GM12891 (cell line): Measurements from ENCODE around the gene TRIM27.

Source experiments
- PAX5 ChIP-seq: IDR thresholded peaks from 2 replicates; pipeline ENCODE4 v1.6.1; 2011; ENCODE audit warnings: low read length, moderate library complexity, mild to moderate bottlenecking; ENCODE audit not compliant: insufficient read depth, severe bottlenecking
- POLR2A ChIP-seq: IDR thresholded peaks from 2 replicates; pipeline ENCODE4 v1.6.1; 2011; ENCODE audit warnings: low read depth, low read length, control low read depth
- POLR2AphosphoS5 ChIP-seq: IDR thresholded peaks from 2 replicates; pipeline ENCODE4 v1.6.1; 2011; ENCODE audit warnings: low read depth, low read length, control low read depth
- POU2F2 ChIP-seq: IDR thresholded peaks from 2 replicates; pipeline ENCODE4 v1.6.1; 2011; ENCODE audit warnings: low read depth, mild to moderate bottlenecking, control low read depth, low read length, moderate library complexity
- SPI1 ChIP-seq: IDR thresholded peaks from 2 replicates; pipeline ENCODE4 v1.6.1; 2011; ENCODE audit warnings: low read depth, low read length, control low read depth
- TAF1 ChIP-seq: IDR thresholded peaks from 2 replicates; pipeline ENCODE4 v1.6.1; 2011; ENCODE audit warnings: low read depth, low read length, control low read depth

- TF ChIP-seq POLR2A (no peak), POLR2AphosphoS5 (no peak), PAX5 (no peak), TAF1 (no peak), SPI1 (no peak), POU2F2 (no peak)
These were observed 43.3 kb downstream of the TRIM27 start for GRCh38 chr6:28880519-28880893.
